ENCODE data around the gene NCK2. TPM values are rescaled to one million over a fixed set of nuclear protein-coding genes. Genes with fewer than 3 reads are reported as not detected.
A peak's percentile ranks its signal among the peaks of the same experiment; 100 is the strongest.

The NCK2 gene
- total RNA-seq, 1 experiment from 2014 or later, result 49.2 TPM

DNA sequence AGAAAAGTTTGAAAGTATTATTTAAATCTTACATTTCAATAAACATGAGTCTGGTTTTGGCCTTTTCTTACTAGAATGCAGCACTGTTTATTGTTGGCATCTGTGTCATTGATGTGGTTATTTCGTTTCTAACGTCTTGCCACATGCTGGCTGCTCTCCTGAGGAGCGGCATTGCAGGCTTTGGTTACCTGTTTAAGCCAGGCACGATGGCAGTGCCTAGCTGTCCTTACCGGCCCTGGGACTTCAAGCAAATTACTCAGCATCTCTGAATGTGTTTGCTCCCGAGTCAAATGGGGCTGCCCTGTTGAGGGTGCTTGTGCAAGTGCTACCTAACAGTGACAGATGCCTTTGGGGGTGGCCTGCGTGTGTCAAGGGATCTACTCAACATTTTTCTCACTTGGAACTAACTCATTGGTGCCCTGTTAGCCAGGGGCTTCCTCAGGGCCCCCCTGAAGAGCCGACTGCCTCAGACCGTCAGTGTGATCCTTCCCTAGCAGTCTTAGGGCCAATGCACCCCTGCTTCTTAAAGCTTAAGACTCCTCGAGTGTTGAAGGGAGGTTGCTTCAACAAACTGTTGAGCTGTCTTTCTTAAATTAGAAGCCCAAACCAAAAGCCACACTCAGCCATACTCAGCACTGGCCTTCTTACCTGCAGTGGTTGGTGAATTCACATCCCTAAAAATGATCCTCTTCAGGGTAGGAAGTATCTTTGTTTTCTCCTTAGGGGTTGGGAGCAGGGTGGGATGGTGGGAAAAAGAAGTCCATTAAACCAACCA, 151.5 kb downstream of the NCK2 start:
- Histone ChIP-seq H4K91ac (ENCODE audit: insufficient read length, low read depth, low read length) (no peak overlapping the region), H3K56ac (ENCODE audit: insufficient read length, low read depth, low read length) (no peak overlapping the region), H2BK5ac (ENCODE audit: insufficient read length, low read length) (no peak overlapping the region), H2AK5ac (ENCODE audit: insufficient read length, low read length) (no peak overlapping the region), H2BK12ac (ENCODE audit: insufficient read length, low read depth, low read length) (no peak overlapping the region), H3K79me1 (ENCODE audit: insufficient read depth, low read depth, low read length, poor library complexity, severe bottlenecking) (no peaks in the 10 kb centered on the region), H3K79me2 (ENCODE audit: insufficient read depth, low read length) (no peaks in the 10 kb centered on the region), H3K9ac (ENCODE audit: extremely low read depth, insufficient read length, low read length) (no peak overlapping the region), H3T11ph (ENCODE audit: low read length) (no peak overlapping the region), H3K4me2 (ENCODE audit: insufficient read depth, insufficient read length, low read length) (no peak overlapping the region), H3K23ac (ENCODE audit: insufficient read length, low read depth, low read length) (no peak overlapping the region), H3K14ac (ENCODE audit: insufficient read depth, low read length) (no peak overlapping the region), H3K9me3 (ENCODE audit: control insufficient read depth, low read depth, low read length) (no peaks in the 10 kb centered on the region), H4K8ac (replicated peaks; ENCODE audit: insufficient read length, low read depth, low read length) (no peak overlapping the region), H3K27ac (ENCODE audit: insufficient read length, low read depth, low read length) (no peak overlapping the region), H3K23me2 (ENCODE audit: insufficient read length, low read depth, low read length, poor library complexity, severe bottlenecking) (no peaks in the 10 kb centered on the region), H3K18ac (ENCODE audit: insufficient read length, low read depth, low read length) (no peak overlapping the region), H4K20me1 (ENCODE audit: control insufficient read depth, insufficient read depth, insufficient read length) (no peaks in the 10 kb centered on the region), H4K5ac (ENCODE audit: insufficient read length, low read depth, low read length) (no peak overlapping the region), H2BK20ac (ENCODE audit: low read depth, low read length, poor library complexity, severe bottlenecking) (no peak overlapping the region), H3K4me1 (ENCODE audit: insufficient read depth, low read length) (no peaks in the 10 kb centered on the region), H3K4ac (ENCODE audit: low read depth, low read length) (no peak overlapping the region), H2AFZ (ENCODE audit: low read length) (no peak overlapping the region), H3K27me3 (ENCODE audit: insufficient read depth, low read length) (no peaks in the 10 kb centered on the region), H2BK120ac (ENCODE audit: low read depth, low read length, poor library complexity, severe bottlenecking) (no peak overlapping the region), H2BK15ac (ENCODE audit: low read depth, low read length) (no peak overlapping the region)
- Mint-ChIP-seq H3K36me3 (ENCODE audit: insufficient read depth in 1 of 3, low read depth in 3 of 3) (peaks cover 12 to 43% (median 21%) of the 10 kb centered on the region in 3 experiments), H3K27me3 (ENCODE audit: low read depth) (peaks cover 3% of the 10 kb centered on the region; the same call in 1 of the 2 replicates), H3K9me3 (peaks cover 18 to 20% of the 10 kb centered on the region in 2 experiments), H3K4me3 (no peak overlapping the region), H3K27ac (peak overlapping the region in 1 of 3 experiments; percentile 18; a peak in 1 of 7 replicates), H3K4me1 (peaks cover 1 to 6% of the 10 kb centered on the region in 2 experiments)
- TF ChIP-seq, protein P1, sequence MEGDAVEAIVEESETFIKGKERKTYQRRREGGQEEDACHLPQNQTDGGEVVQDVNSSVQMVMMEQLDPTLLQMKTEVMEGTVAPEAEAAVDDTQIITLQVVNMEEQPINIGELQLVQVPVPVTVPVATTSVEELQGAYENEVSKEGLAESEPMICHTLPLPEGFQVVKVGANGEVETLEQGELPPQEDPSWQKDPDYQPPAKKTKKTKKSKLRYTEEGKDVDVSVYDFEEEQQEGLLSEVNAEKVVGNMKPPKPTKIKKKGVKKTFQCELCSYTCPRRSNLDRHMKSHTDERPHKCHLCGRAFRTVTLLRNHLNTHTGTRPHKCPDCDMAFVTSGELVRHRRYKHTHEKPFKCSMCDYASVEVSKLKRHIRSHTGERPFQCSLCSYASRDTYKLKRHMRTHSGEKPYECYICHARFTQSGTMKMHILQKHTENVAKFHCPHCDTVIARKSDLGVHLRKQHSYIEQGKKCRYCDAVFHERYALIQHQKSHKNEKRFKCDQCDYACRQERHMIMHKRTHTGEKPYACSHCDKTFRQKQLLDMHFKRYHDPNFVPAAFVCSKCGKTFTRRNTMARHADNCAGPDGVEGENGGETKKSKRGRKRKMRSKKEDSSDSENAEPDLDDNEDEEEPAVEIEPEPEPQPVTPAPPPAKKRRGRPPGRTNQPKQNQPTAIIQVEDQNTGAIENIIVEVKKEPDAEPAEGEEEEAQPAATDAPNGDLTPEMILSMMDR (conservative IDR thresholded peaks at IDR 0.05), result no peak
- no peak for DNase-seq
- whole genome bisulfite sequencing (ENCODE audit: extremely low coverage, insufficient read length, low lambda C conversion rate), result no CpG with 5 or more reads among the region's 10 CpGs
